KOPT-K1 (cell line): ENCODE results near the gene NAP1L5.

Experiments used
- H3K27ac ChIP-seq: fragments of 200-600 bp; sonication (generic); 2 replicates; pipeline ENCODE4 v1.5.1; 2016; ENCODE audit warnings: antibody characterized with exemption, mild to moderate bottlenecking, low read depth, low read length; ENCODE audit not compliant: poor library complexity, severe bottlenecking
- H3K36me3 ChIP-seq: fragments of 200-600 bp; sonication (generic); 2 replicates; pipeline ENCODE4 v1.5.1; 2017; ENCODE audit warnings: antibody characterized with exemption, mild to moderate bottlenecking, low read length, moderate library complexity; ENCODE audit not compliant: insufficient read depth
- H3K9me3 ChIP-seq: fragments of 200-600 bp; sonication (generic); 2 replicates; pipeline ENCODE4 v1.5.1; 2017; ENCODE audit warnings: antibody characterized with exemption, low read length, mild to moderate bottlenecking; ENCODE audit not compliant: insufficient read depth, poor library complexity, severe bottlenecking

Gene NAP1L5

DNA sequence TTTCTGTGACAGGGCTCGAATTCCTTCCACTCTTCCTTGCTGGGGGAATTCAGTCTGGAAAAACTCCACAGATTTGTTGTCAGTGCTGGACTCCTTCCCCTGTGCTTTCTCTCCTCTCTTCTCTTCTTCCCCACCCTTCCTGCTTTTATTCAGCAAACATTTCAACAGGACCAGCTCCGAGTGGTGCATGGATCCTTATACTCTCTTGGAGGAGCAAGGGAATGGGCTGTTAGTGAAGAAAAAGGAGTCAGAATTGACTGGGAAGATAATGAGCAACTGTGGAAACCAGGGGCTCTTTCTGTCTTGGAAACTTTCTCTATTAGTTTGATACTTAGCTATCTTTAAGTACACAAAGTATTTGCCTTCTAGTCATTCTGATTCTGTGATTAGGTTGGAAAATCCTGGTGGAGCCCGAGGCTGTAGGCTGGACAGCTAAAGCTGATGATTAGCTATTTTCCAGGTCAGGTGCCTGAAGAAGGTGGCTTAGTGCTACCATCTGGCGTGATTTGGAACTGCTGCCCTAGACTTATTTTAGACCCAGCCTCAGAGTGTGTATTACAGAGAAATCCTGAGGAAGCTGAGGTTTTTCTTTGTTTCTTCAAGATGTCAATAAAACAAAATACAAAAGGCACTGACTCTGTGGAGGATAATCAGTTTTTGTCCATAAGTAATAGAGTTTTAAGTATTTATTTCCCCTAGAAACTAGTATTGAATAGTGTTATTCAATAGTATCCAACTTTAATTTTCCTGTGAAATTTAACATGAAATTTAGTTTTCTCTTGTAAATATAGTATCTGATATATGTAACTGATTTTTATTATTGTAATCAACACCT is 38.4 kb downstream of the NAP1L5 start:
- Histone ChIP-seq H3K9me3 (no peaks in the 10 kb centered on the region), H3K36me3 (0 out of 2 replicates have a peak, but pooled peaks cover 16% of the 10 kb centered on the region)

GRCh38 chr4:88655226-88655625 is 42.4 kb downstream of the NAP1L5 start:
- Histone ChIP-seq H3K9me3 (no peaks in the 10 kb centered on the region), H3K27ac (no peak overlapping the region), H3K36me3 (0 out of 2 replicates have a peak, but pooled peaks cover 16% of the 10 kb centered on the region)

More for the DNA sequence above, 38.4 kb downstream of the NAP1L5 start:
- no peak overlapping the region for H3K27ac ChIP-seq

- Histone ChIP-seq H3K36me3 (0 out of 2 replicates have a peak, but pooled peaks cover 16% of the 10 kb centered on the region), H3K27ac (no peak overlapping the region), H3K9me3 (no peaks in the 10 kb centered on the region)
Measured at GRCh38 chr4:88653371-88653946, 44.2 kb downstream of the NAP1L5 start.

- no peaks in the 10 kb centered on the region for H3K36me3 ChIP-seq
- no peak overlapping the region for H3K27ac ChIP-seq
- no peaks in the 10 kb centered on the region for H3K9me3 ChIP-seq
Measured at GRCh38 chr4:88649716-88650115, 47.9 kb downstream of the NAP1L5 start.

- H3K27ac ChIP-seq = no peak overlapping the region
- peaks cover 5% of the 10 kb centered on the region for H3K9me3 ChIP-seq
Measured at GRCh38 chr4:88646528-88647280, 50.9 kb downstream of the NAP1L5 start.

GRCh38 chr4:88645994-88646393 is 51.6 kb downstream of the NAP1L5 start:
- Histone ChIP-seq H3K9me3 (peaks cover 5% of the 10 kb centered on the region), H3K27ac (no peak overlapping the region), H3K36me3 (no peaks in the 10 kb centered on the region)

More at GRCh38 chr4:88646528-88647280, 50.9 kb downstream of the NAP1L5 start:
- no peaks in the 10 kb centered on the region for H3K36me3 ChIP-seq
